OCI-LY7 (cell line): Measurements from ENCODE around the gene SPAG16.

Experiments used
- EZH2phosphoT487 ChIP-seq: fragments of 200-600 bp; sonication (generic); IDR thresholded peaks from 2 replicates; pipeline ENCODE4 v1.6.1; 2018; ENCODE audit warnings: low read depth, borderline replicate concordance, mild to moderate bottlenecking, mixed run types, antibody characterized with exemption, low read length, moderate library complexity, mixed read lengths
- TF ChIP-seq, protein P1 (sequence below): fragments of 200-600 bp; sonication (generic); conservative IDR thresholded peaks from 2 replicates; pipeline ENCODE4 v1.5.1; 2014; ENCODE audit warnings: mild to moderate bottlenecking, antibody characterized with exemption, low read length, moderate library complexity, mixed read lengths

DNA sequence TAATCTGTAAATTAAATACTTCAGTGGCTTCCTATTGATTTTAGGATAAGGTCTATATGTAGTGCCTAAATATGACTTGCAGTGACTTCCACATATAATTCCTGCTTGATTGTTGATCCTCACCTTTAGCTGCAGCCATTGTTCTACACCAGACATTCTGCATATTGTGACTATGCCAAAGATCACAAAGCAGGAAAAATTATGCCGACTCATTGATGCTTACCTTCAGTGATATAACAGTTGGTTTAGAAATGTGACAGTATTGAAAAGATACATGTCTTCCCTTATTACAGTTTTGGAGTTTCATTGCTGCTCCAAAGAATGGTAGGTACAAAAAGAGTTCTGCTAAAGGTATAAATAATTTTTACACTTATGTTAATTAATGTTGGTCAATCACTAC lies 12.3 kb upstream of the SPAG16 start:
- TF ChIP-seq, protein P1, sequence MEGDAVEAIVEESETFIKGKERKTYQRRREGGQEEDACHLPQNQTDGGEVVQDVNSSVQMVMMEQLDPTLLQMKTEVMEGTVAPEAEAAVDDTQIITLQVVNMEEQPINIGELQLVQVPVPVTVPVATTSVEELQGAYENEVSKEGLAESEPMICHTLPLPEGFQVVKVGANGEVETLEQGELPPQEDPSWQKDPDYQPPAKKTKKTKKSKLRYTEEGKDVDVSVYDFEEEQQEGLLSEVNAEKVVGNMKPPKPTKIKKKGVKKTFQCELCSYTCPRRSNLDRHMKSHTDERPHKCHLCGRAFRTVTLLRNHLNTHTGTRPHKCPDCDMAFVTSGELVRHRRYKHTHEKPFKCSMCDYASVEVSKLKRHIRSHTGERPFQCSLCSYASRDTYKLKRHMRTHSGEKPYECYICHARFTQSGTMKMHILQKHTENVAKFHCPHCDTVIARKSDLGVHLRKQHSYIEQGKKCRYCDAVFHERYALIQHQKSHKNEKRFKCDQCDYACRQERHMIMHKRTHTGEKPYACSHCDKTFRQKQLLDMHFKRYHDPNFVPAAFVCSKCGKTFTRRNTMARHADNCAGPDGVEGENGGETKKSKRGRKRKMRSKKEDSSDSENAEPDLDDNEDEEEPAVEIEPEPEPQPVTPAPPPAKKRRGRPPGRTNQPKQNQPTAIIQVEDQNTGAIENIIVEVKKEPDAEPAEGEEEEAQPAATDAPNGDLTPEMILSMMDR: no peak
- no peak for TF ChIP-seq EZH2phosphoT487
